Neural progenitor cell (in vitro differentiated cells): Measurements from ENCODE around the gene ZMYND10. TPM values are rescaled to one million over a fixed set of nuclear protein-coding genes. Genes with fewer than 3 reads are reported as not detected.

Experiments
- DNase-seq: peaks from one replicate; pipeline ENCODE4 v3.0.0-alpha.2; 2016; ENCODE audit warnings: low spot score
- H2AFZ ChIP-seq: fragments of 200-600 bp; sonication (generic); replicated peaks from 2 replicates; pipeline ENCODE4 v1.6.1; 2016; ENCODE audit warnings: antibody characterized with exemption
- H3F3A ChIP-seq: fragments of 200-600 bp; sonication (generic); 2 replicates; pipeline ENCODE4 v1.6.1; 2016; ENCODE audit warnings: antibody characterized with exemption, low read depth
- H3K27ac ChIP-seq: fragments of 200-600 bp; sonication (generic); 2 replicates; pipeline ENCODE4 v1.5.1; 2016; ENCODE audit warnings: mild to moderate bottlenecking
- H3K27me3 ChIP-seq: fragments of 200-600 bp; sonication (generic); 2 replicates; pipeline ENCODE4 v1.6.1; 2016; ENCODE audit warnings: mild to moderate bottlenecking, moderate library complexity
- H3K36me3 ChIP-seq: fragments of 200-600 bp; sonication (generic); 2 replicates; pipeline ENCODE4 v1.5.1; 2016
- H3K4me1 ChIP-seq: fragments of 200-600 bp; sonication (generic); 2 replicates; pipeline ENCODE4 v1.6.1; 2016; ENCODE audit warnings: mixed run types
- H3K4me2 ChIP-seq: fragments of 200-600 bp; sonication (generic); 2 replicates; pipeline ENCODE4 v1.6.1; 2016
- H3K4me3 ChIP-seq: fragments of 200-600 bp; sonication (generic); 2 replicates; pipeline ENCODE4 v1.5.1; 2016
- H3K79me2 ChIP-seq: fragments of 200-600 bp; sonication (generic); 2 replicates; pipeline ENCODE4 v1.6.1; 2016; ENCODE audit warnings: low read depth
- H3K9ac ChIP-seq: fragments of 200-600 bp; sonication (generic); 2 replicates; pipeline ENCODE4 v1.6.1; 2016
- H3K9me3 ChIP-seq: fragments of 200-600 bp; sonication (generic); 2 replicates; pipeline ENCODE4 v1.5.1; 2016; ENCODE audit warnings: low read depth
- H4K20me1 ChIP-seq: fragments of 200-600 bp; sonication (generic); 2 replicates; pipeline ENCODE4 v1.6.1; 2016; ENCODE audit warnings: low read depth
- H3K27ac Mint-ChIP-seq: 3 replicates; pipeline ENCODE4 v1.8.0; 2021; ENCODE audit warnings: mixed read lengths
- H3K27me3 Mint-ChIP-seq: 2 replicates; pipeline ENCODE4 v1.8.0; 2022; ENCODE audit warnings: low read depth, mild to moderate bottlenecking, inconsistent platforms, moderate library complexity, mixed read lengths; ENCODE audit not compliant: insufficient read depth
- H3K36me3 Mint-ChIP-seq: 3 replicates; pipeline ENCODE4 v1.8.0; 2021; ENCODE audit warnings: mixed read lengths
- H3K4me1 Mint-ChIP-seq: 3 replicates; pipeline ENCODE4 v1.8.0; 2021; ENCODE audit warnings: mixed read lengths
- H3K4me3 Mint-ChIP-seq: 3 replicates; pipeline ENCODE4 v1.8.0; 2021; ENCODE audit warnings: mild to moderate bottlenecking, moderate library complexity, mixed read lengths
- H3K9me3 Mint-ChIP-seq: 3 replicates; pipeline ENCODE4 v1.8.0; 2020; ENCODE audit warnings: mixed read lengths
- CTCF ChIP-seq: fragments of 200-600 bp; sonication (generic); IDR thresholded peaks from 2 replicates; pipeline ENCODE4 v1.5.1; 2017; ENCODE audit warnings: antibody characterized with exemption, mild to moderate bottlenecking
- EZH2 ChIP-seq: fragments of 200-600 bp; sonication (generic); IDR thresholded peaks from 2 replicates; pipeline ENCODE4 v1.6.1; 2017; ENCODE audit warnings: antibody characterized with exemption, mild to moderate bottlenecking, moderate library complexity
- EZH2phosphoT487 ChIP-seq: fragments of 200-600 bp; sonication (generic); IDR thresholded peaks from 2 replicates; pipeline ENCODE4 v1.6.1; 2017; ENCODE audit warnings: antibody characterized with exemption
- total RNA-seq: library from RNA; depleted of rRNA; stranded (reverse); fragments of >200 nt; gene quantifications from 2 replicates; pipeline ENCODE4 v1.2.3, GENCODE V29; 2015; ENCODE audit warnings: low replicate concordance

Gene ZMYND10
- total RNA-seq, 1 donor from 2014 or later, result 0.37 TPM

- DNase-seq, result peak; percentile 97
- peaks cover 4% of the 10 kb centered on the region for H3K27me3 Mint-ChIP-seq
- no peaks in the 10 kb centered on the region for H3K9me3 ChIP-seq
- peak overlapping the region; percentile 88 for H3K4me2 ChIP-seq
- TF ChIP-seq CTCF (peak; percentile 76), EZH2 (no peak)
- H3K9me3 Mint-ChIP-seq, result no peaks in the 10 kb centered on the region
- H3K4me3 ChIP-seq, result peak overlapping the region; percentile 84
- H3K36me3 Mint-ChIP-seq, result peaks cover 22% of the 10 kb centered on the region
- peak overlapping the region; percentile 95 for H2AFZ ChIP-seq
- H3K4me1 Mint-ChIP-seq, result peaks cover 47% of the 10 kb centered on the region
- no peaks in the 10 kb centered on the region for H3K27me3 ChIP-seq
- peak overlapping the region; percentile 99 for H3K27ac ChIP-seq
- peaks cover 36% of the 10 kb centered on the region for H4K20me1 ChIP-seq
- H3K36me3 ChIP-seq, result no peaks in the 10 kb centered on the region
- peaks cover 28% of the 10 kb centered on the region for H3K4me1 ChIP-seq
- peaks cover 35% of the 10 kb centered on the region for H3F3A ChIP-seq
- peak overlapping the region; percentile 91 for H3K9ac ChIP-seq
- peaks cover 40% of the 10 kb centered on the region for H3K79me2 ChIP-seq
- peak overlapping the region; percentile 100 for H3K27ac Mint-ChIP-seq
- peak overlapping the region; percentile 88 for H3K4me3 Mint-ChIP-seq
These were observed 24.0 kb downstream of the ZMYND10 start for GRCh38 chr3:50321336-50322114.

GRCh38 chr3:50320853-50321335 lies 24.6 kb downstream of the ZMYND10 start:
- H3K9ac ChIP-seq, result peak overlapping the region; percentile 91
- Mint-ChIP-seq H3K4me3 (peak overlapping the region; percentile 99), H3K36me3 (peaks cover 26% of the 10 kb centered on the region), H3K9me3 (no peaks in the 10 kb centered on the region), H3K4me1 (peaks cover 49% of the 10 kb centered on the region), H3K27ac (peak overlapping the region; percentile 98), H3K27me3 (peaks cover 4% of the 10 kb centered on the region)
- peak; percentile 97 for DNase-seq
- peaks cover 28% of the 10 kb centered on the region for H3K4me1 ChIP-seq
- peaks cover 35% of the 10 kb centered on the region for H3F3A ChIP-seq
- H3K4me3 ChIP-seq, result peak overlapping the region; percentile 84
- H4K20me1 ChIP-seq, result peaks cover 36% of the 10 kb centered on the region
- no peaks in the 10 kb centered on the region for H3K36me3 ChIP-seq
- peaks cover 37% of the 10 kb centered on the region for H3K79me2 ChIP-seq
- no peaks in the 10 kb centered on the region for H3K9me3 ChIP-seq
- peak overlapping the region; percentile 88 for H3K4me2 ChIP-seq
- H3K27me3 ChIP-seq, result no peaks in the 10 kb centered on the region
- TF ChIP-seq EZH2 (no peak), CTCF (no peak), EZH2phosphoT487 (no peak)
- peak overlapping the region; percentile 99 for H3K27ac ChIP-seq
- peak overlapping the region; percentile 95 for H2AFZ ChIP-seq

- Histone ChIP-seq H3K36me3 (no peaks in the 10 kb centered on the region), H3K27me3 (no peaks in the 10 kb centered on the region), H3K4me3 (peak overlapping the region; percentile 84), H3K79me2 (peaks cover 37% of the 10 kb centered on the region), H3F3A (peaks cover 32% of the 10 kb centered on the region), H3K4me1 (peaks cover 28% of the 10 kb centered on the region), H4K20me1 (peaks cover 36% of the 10 kb centered on the region), H3K9me3 (no peaks in the 10 kb centered on the region), H2AFZ (no peak overlapping the region), H3K4me2 (peak overlapping the region; percentile 88), H3K9ac (no peak overlapping the region), H3K27ac (no peak overlapping the region)
- Mint-ChIP-seq H3K27ac (peak overlapping the region; percentile 98), H3K36me3 (peaks cover 31% of the 10 kb centered on the region), H3K9me3 (no peaks in the 10 kb centered on the region), H3K4me3 (peak overlapping the region; percentile 99), H3K4me1 (peaks cover 49% of the 10 kb centered on the region), H3K27me3 (peaks cover 4% of the 10 kb centered on the region)
- DNase-seq, result no peak
- TF ChIP-seq EZH2, result no peak
- TF ChIP-seq EZH2phosphoT487, result no peak
- TF ChIP-seq CTCF, result no peak
These were observed 25.5 kb downstream of the ZMYND10 start for GRCh38 chr3:50319894-50320625.
